HG03575 (cell line): ENCODE data around the gene P2RY8.
"Not testable (repeated sequence)": the region's sequence is repeated elsewhere in the genome, so short reads cannot be mapped to it uniquely, and the experiment has no call there.

ENCODE experiments used
- ATAC-seq: cut with Tn5 transposase; IDR thresholded peaks from one replicate; pipeline ENCODE4 v1.9.1; 2021; ENCODE audit not compliant: unreplicated experiment, insufficient number of reproducible peaks, low FRiP score; ENCODE audit errors: extremely low read depth

Gene P2RY8

DNA sequence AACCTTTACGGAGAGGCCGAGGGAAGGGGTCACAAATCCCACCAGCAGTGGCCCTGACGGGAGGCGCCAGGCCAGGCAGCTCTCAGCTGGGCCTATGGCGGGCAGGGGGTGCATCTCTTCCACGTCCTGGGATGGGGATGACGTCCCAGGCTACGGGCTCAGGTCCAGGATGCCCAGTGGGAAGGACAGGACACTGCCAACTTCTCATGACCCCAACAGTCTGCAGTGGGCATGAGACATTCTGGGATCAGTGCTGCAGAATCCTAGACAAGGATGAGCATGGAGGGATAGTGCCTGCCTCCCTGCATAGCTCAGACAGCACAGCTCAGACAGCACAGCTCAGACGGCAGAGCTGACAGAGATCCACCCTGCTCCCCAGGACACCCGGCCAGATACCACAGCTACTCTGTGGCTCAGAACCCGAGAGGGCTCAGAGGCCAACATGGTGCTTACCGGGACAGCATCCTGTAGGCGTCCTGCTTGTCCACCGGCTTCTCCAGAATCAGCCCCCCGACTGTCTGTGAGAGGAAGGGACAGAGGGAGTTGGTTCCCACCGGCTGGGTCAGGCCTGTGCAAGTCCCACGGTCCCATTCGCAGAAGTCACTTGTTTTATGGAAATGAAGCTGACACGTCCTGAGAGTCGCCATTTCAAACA lies 101.6 kb downstream of the P2RY8 start:
- ATAC-seq: no peak

DNA sequence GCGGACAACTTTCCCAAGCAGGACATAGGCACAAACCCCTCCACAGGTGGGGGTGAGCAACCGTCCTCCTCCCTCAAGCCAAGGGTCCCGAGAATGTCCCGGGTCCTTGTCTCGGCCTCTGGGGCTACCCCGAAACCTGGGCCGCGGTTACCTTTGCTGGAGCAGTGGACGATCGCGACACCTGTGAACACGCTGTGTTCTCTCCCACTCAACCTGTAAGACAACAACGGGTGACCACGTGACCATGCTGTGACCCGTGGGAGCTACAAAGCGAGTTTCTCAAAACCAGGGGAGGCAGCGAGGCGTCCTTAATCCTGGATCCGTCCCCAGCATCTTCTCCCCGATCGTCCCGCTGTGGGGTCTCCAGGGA lies 102.1 kb downstream of the P2RY8 start:
- ATAC-seq: no peak

DNA sequence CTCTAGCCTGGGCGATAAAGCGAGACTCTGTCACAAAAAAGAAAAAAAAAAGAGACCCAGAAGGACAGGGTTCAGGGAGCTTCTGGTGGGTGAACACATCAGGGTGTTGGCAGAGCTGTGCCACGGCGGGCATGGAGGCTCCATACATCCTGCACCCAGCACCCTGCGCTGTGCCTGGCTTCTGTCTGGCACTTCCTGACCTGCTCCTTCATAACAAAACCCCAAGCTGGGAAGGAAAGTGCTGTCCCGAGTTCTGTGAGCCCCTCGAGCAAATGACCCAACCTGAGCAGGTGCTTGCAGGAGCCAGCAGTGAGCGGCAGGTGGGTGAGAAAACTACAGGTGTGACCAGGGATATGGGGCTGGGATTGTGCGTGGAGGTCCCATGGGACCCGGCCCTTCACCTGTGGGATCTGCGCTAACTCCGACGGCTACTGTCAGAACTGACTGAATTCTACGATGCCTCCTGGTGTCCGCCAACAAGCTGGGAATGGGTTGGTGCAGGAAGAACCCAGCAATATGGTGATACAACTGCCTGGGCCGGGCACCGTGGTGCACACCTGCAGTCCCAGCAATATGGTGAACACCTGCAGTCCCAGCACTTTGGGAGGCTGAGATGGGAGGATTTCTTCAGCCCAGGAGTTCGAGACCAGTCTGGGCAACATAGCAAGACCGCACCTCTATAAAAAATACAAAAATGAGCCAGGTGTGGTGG lies 103.2 kb downstream of the P2RY8 start:
- ATAC-seq: no peak

DNA sequence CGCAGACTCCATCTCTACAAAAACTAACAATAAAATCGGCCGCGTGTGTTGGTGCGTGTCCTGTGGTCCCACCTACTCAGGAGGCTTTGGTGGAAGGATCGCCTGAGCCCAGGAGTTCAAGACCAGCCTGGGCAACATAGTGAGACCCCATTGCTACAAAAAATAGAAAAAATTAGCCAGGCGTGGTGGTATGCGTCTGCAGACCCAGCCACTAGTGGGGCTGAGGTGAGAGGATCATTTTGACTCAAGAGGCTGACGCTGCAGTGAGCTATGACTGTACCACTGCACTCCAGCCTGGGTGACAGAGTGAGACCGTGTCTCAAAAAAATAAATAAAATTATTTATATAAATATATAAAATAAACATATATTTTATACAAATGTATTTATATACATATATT lies 106.5 kb downstream of the P2RY8 start:
- no peak for ATAC-seq

DNA sequence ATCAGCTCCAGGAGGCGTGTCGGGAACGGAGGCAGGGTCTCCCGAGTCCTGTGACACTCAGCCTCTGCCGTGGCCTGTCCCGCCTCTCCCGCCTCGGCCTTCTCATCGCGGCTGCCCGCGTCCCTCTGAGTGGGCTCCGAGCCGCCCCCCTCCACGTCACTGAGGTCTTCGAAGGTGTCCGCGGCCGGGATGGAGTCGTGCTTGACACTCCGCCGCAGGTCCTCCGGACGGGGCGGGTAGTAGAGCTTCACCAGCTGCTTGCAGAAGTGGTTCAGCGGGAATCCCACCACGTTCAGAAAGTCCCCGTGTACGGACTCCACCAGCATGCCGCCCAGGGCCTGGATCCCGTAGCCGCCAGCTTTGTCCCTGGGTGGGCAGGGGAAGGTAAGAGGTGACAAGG lies 109.2 kb downstream of the P2RY8 start:
- no peak for ATAC-seq

DNA sequence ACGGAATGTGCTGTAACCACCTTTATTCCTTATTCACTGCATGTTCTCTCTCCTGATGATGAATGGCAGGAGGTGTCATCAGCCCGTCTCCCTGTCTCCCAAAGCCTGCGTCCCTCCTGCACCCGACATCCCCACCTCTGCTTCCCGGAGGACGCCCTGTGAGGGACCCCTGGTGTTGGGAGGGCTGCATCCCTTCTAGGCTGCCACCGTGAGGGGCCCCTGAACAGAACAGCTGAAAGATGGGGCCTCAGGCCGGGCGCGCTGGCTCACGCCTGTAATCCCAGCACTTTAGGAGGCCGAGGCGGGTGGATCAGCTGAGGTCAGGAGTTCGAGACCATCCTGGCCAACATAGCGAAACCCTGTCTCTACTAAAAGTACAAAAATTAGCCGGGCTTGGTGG lies 110.7 kb downstream of the P2RY8 start:
- ATAC-seq: not testable (repeated sequence)

DNA sequence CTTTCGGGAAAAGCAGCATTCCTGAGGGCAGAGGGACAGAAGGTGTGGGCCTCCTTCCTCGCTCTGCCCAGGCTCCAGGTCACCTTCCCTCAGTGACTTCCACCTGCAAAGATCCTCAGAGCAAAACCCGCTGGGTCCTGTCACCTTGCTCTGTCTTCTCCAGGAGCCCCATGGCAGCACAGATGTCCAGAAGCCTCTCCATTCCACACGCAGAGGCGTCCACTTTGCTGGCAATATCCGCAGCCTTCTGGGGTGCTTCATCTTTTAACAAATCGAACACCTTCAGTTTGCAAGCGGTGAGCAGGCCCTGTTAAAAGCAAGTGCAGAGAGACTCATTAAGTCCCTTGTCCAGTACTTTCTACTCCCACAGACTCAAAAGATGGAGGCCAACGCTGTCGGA lies 111.6 kb downstream of the P2RY8 start:
- no peak for ATAC-seq

DNA sequence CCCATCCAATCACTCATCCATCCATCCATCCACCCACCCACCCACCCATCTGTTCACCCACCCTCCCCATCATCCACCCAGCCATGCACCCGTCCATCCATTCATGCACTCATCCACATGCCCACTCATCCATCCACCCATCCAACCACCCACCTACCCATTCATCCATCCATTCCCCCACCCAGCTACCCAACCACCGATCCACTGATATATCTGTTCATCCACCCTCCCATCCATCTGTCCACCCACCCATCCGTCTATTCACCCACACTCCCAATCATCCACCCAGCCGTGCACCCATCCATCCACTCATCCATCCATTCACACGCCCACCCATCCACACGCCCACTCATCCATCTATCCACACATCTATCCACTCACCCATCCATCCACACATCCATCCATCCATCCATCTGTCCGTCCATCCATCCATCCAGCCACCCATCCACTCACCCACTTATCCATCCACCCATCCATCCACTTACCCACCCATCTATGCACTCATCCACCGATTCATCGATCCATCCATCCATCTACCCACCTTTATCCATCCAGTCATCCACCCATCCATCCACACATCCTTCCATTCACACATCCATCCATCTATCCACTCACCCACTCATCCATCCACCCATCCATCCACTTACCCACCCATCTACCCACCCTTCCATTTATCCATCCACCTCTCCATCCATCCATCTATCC lies 112.7 kb downstream of the P2RY8 start:
- no peak for ATAC-seq

DNA sequence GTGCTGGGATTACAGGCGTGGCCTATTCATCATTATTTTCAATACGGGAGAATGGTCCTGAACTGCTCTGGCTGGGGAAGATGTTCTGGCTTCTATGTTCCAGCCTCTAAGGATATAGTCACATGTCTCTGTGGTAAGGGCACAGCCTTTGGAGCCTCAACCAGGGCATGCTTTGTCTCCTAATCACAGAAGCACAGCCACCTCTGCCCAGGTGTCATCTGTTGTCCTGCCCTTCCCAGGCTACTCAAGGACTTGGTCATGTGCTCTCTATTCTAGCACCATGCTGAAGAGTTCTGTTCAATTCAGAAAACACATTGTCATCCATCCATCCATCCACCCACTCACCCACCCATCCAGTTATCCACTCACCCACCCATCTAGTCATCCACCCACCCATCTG lies 113.8 kb downstream of the P2RY8 start:
- no peak for ATAC-seq

DNA sequence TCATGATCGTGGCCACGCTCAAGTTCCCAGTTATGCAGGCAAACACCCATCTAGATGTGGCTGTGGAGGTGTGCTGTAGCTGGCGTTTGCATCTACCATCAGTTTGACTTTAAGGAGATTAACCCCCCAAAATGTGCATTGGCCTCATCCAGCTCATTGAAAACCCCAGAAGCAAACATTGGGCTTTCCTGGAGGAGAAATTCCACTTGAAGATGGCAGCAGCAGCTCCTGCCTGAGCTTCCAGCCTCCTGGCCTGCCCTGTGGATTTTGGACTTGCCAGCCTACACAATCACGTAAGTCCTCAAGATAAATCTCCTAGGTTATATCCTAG lies 114.9 kb downstream of the P2RY8 start:
- ATAC-seq: no peak

DNA sequence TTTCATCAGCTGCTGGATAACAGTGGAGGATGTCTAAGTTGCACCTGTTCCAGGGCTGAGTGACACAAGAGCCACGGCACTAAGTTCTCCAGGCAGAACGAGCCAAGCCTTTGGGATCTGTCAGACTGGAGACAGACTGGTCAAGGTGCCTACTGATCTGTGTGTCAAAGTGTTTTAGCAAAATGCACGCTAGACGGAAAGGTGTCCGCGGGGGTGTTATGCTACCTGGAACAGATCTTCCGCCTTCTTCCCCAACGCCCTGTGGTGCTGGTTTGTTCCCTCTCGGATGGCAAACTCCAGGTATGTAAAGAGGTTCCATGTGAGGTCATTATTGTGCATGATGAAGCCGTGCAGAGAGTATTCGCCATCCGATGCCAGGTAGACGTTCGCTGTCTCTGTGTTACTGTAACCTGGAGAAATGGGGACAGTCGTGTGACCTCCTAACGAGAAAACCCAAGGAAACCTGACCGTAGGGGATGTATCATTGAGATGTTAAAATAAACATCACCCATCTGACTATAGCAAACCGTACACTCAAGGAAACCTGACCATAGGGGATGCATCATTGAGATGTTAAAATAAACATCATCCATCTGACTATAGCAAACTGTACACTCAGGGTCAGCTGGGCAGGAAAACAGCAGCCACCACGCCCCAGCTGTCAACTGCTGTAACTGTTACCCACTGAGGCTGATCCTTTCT lies 115.4 kb downstream of the P2RY8 start:
- no peak for ATAC-seq

DNA sequence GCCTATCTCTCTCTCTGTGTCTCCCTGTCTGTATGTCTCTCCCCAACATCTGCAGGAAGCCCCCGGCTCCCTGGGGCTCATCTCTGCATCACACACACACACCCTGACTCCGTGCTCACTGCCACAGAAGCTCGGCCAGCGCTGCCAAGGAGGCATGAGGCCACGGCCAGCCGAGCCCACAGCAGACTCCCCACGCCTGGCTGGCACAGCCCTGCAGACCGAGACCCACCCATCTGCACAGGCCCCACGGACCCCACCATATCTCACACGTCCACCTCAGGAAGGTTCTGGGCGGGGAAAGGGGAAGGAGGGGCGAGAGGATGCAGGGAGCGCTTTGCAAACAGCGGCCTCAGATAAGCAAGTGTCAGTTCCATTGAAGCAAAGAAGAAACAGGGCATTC lies 116.6 kb downstream of the P2RY8 start:
- ATAC-seq: no peak

DNA sequence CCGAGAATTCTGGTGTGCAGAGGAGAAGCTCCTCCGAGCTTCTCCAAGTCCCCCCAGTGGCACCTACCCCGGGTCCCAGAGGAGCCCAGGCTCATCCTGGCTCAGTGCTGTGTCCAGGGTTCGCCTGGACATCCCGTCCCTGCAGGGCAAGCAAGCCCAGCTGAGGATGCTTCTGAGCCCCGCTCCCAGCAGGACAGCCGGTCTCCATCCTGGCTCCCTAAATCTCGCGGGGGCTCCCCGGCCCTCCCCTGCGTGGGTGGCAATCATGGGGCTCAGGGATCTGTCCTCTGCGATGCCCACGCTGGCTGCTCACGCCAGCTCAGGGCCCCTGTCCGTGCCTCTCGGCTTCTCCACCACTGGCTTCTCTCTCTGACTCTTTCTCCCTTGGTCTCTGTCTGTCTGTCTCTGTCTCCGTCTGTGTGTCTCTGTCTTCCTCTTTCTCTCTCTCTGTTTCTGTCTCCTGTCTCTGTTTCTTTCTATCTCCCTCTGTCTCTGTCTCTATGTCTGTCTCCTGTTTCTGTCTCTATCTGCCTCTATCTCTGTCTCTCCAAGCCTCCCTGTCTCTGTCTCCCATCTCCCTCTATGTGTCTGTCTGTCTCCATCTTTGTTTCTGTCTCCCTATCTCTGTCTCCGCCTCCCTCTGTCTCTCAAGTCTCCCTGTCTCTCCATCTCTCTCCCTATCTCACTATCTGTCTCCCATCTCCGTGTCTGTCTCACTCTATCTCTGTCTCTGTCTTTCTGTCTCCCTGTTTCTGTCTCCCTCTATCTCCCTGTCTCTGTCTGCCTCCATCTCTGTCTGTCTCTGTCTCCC lies 117.2 kb downstream of the P2RY8 start:
- no peak for ATAC-seq

DNA sequence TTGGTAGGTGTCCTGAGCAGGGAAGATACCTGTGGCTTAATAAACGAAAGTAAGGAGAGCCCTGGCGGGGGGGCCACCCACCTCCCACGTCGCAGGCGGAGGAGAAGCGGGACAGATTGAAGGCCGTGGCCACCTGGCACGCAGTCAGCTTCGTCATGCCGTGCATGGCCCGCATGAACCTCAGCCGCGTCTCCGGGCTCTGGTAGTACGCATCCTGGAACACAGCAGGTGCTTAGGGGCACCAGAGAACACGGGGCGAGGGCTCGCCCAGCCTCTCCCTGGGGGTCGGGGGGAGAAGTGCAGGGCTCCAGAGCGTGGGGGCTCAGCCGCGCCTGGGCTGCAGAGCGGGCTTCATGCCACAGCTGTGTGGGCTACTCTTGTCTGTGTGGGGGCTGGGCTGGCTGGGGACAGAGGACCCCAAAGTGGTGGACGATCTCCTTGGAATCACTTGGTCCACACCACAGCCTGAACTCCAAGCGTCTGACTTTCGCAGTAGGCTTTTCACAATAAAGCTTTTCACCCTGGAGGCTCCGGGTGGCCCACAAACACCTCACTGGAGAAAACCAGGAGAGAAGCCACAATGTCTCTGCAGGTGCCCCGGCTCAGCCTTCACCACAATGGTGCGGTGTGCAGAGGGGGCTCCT lies 118.0 kb downstream of the P2RY8 start:
- ATAC-seq: no peak

DNA sequence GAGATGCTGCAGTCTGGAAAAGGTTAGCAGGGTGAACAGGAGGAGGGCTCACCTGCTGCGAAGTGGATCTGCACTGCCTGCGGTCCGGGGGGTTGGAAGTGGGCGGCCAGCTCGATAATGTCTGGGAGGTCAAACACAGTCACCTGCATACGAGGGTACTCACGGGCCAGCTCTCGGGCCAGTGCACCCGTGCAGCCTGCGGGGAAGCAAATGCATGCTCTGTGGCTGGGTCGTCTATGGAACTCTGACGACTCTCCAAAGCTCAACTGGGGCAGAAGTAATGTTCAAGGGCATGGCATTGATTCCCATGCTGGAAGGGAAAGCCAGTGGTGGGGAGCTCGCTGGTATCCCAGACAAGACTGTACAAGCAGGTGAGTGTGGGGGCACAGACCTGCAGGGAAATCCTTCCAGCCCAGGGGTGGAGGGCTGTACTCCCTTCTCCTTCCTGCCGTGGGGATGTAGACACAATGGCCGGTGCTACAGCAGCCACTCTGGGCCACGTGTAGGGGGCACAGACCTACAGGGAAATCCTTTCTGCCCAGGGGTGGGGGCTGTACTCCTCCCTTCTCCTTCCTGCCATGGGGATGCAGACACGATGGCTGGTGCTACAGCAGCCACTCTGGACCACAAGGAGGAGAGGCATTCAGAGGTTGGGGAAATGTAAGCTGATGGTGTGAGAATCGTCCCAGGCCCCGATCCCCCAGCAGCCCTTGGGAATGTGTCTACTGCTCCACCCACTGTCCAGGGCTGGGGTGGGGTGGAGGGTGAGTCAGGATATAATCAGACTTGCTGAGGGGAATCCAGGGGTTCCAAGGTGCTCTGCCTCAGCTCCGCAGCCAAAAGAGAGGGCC lies 118.8 kb downstream of the P2RY8 start:
- ATAC-seq: no peak

DNA sequence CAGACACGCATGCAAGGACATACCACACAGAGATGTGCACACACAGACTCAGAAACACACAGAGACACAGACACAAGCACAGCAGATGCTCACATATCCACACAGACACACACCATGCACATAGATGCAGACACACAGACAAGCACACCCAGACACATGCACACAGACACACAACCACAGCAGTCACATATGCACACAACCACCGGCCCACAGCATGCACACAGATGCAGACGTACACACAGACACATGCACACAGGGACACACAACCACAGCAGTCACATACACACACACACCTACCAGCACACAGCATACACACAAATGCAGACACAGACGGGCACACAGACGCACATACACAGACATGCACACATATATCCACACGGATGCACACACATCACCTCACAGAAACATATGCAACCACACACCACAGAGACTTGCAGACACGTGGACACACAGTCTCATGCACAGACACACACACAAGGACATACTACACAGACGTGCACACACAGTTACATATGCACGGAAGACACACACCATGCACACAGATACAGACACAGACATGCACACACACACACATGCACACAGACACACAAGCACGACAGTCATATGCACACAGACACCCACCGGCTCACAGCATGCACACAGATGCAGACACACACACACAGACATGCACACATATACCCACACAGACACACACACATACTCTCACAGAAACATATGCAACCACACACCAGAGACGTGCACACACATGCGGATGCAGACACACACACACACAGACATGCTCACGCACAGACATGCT lies 119.8 kb downstream of the P2RY8 start:
- no peak for ATAC-seq

DNA sequence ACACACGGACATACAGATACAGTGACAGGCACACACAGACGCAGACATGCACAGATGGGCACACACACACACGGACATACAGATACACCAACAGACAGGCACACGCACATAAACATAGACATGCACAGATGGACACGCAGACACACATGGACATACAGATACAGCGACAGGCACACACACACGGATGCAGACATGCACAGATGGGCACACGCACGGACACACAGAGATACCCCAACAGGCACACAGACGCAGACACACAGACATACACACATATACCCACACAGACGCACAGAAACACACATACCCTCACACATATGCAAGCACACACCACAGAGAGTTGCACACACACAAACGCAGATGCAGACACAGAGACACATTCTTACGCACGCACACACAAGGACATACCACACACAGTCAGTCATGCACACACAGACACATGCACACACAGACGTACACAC lies 120.6 kb downstream of the P2RY8 start:
- no peak for ATAC-seq
